Fibroblast of villous mesenchyme (primary cell): ENCODE results near the gene GOLGA8G. TPM values are rescaled to one million over a fixed set of nuclear protein-coding genes. Genes with fewer than 3 reads are reported as not detected.
"Not testable (repeated sequence)": the region's sequence is repeated elsewhere in the genome, so short reads cannot be mapped to it uniquely, and the experiment has no call there.

Experiments used
- DNase-seq: peaks from one replicate; pipeline ENCODE4 v3.0.0-alpha.2; 2010; ENCODE audit warnings: low read depth
- H3K4me3 ChIP-seq: 2 replicates; pipeline ENCODE4 v1.5.1; 2011; ENCODE audit warnings: low read depth, mild to moderate bottlenecking, low read length
- small RNA-seq: library from RNA; depleted of rRNA; stranded (forward); fragments of <200 nt; gene quantifications from one replicate; pipeline ENCODE3, GENCODE V24; 2012
- total RNA-seq: library from RNA; depleted of rRNA; stranded (reverse); fragments of >200 nt; gene quantifications from 2 replicates; pipeline ENCODE4 v1.2.3, GENCODE V29; 2012

GOLGA8G gene
- total RNA-seq = not detected in 2 replicates

- not testable (repeated sequence) for DNase-seq, H3K4me3 ChIP-seq
Observed at GRCh38 chr15:28532954-28533353, at the start of gene GOLGA8G. Gene GOLGA8G, minus strand, starts transcription at chr15:28532971. Its CDS starts 62 bp downstream, at chr15:28532909.

- H3K4me3 ChIP-seq, DNase-seq: not testable (repeated sequence)
Observed at GRCh38 chr15:28573351-28573750, 40.6 kb upstream of the GOLGA8G start.

GRCh38 chr15:28553268-28553667 lies 20.5 kb upstream of the GOLGA8G start, which contains the start of gene GOLGA6L25:
Gene GOLGA6L25, plus strand, starts transcription at chr15:28553568. Its CDS starts 61 bp downstream, at chr15:28553629.
- DNase-seq, H3K4me3 ChIP-seq: not testable (repeated sequence)

- DNase-seq, H3K4me3 ChIP-seq: not testable (repeated sequence)
Observed at GRCh38 chr15:28515208-28515607, 17.6 kb downstream of the GOLGA8G start.

GRCh38 chr15:28514128-28514527 lies 18.6 kb downstream of the GOLGA8G start:
- not testable (repeated sequence) for H3K4me3 ChIP-seq, DNase-seq

- not testable (repeated sequence) for H3K4me3 ChIP-seq, DNase-seq
Observed at GRCh38 chr15:28508217-28508889, 24.4 kb downstream of the GOLGA8G start.

- H3K4me3 ChIP-seq, DNase-seq: not testable (repeated sequence)
Observed at GRCh38 chr15:28481340-28481739, 51.4 kb downstream of the GOLGA8G start.

Small RNA genes within 50 kb of the gene (small RNA-seq; reads per million reads assigned to genes)
- not detected for gene AC138749.2
- not detected for gene AC138749.4
- gene AC138749.5 = not detected
- not detected for gene MIR4509-3
- gene RF00017 = not detected

Other genes with a start within 250 kb of the GOLGA8G start
- 39.6 and 41.0 TPM in 2 replicates for gene HERC2, start 210.8 kb downstream of the GOLGA8G start, total RNA-seq
- not detected in 2 replicates for gene GOLGA6L24, start 174.9 kb downstream of the GOLGA8G start, total RNA-seq
- not detected in 2 replicates for gene GOLGA8F, start 154.3 kb downstream of the GOLGA8G start, total RNA-seq
- gene GOLGA6L25, start 20.6 kb upstream of the GOLGA8G start, total RNA-seq = not detected in 2 replicates
- gene GOLGA8M, start 179.4 kb upstream of the GOLGA8G start, total RNA-seq = under 0.01 and 1.3 TPM in 2 replicates